GM19238 (cell line): ENCODE data around the gene RAD51B.
A peak's percentile ranks its signal among the peaks of the same experiment; 100 is the strongest.
"Not testable (repeated sequence)": the region's sequence is repeated elsewhere in the genome, so short reads cannot be mapped to it uniquely, and the experiment has no call there.

Source experiments
- DNase-seq: peaks from one replicate; pipeline ENCODE4 v3.0.0; 2011; ENCODE audit warnings: low spot score; ENCODE audit not compliant: insufficient read length

The RAD51B gene

DNA sequence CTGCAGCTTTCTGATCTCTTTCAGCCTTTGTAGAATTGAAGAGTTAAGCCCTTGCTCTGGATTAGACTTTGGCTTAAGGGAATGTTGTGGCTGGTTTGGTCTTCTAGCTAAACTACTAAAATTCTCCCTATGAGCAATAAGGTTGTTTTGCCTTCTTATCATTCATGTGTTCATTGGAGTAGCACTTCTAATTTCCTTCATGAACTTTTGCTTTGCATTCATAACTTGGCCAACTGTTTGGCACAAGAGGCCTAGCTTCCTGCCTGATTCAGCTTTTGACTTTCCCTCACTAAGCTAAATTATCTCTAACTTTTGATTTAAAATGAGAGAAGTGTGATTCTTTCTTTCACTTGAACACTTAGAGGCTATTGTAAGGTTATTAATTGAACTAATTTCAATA, 384.3 kb downstream of the RAD51B start:
- DNase-seq: no peak

DNA sequence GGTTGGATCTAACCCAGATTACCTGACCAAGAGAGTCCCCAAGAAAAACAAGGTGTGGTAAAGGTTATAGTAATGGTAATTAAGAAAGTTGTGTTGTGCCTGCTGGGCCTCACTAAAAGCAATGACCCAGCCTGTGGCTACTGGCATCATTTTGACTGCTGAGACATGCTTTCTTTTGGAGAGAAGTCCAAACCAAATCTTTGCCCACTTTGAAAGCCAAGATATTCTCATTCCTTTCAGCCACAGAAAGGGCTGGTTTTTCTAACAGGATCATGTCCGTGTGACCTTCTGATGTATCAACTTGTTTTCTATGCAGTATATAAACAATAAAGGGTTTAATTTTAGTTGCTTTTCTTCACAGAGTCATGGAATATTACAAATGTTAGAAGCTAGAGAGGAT, 388.6 kb downstream of the RAD51B start:
- DNase-seq: no peak

DNA sequence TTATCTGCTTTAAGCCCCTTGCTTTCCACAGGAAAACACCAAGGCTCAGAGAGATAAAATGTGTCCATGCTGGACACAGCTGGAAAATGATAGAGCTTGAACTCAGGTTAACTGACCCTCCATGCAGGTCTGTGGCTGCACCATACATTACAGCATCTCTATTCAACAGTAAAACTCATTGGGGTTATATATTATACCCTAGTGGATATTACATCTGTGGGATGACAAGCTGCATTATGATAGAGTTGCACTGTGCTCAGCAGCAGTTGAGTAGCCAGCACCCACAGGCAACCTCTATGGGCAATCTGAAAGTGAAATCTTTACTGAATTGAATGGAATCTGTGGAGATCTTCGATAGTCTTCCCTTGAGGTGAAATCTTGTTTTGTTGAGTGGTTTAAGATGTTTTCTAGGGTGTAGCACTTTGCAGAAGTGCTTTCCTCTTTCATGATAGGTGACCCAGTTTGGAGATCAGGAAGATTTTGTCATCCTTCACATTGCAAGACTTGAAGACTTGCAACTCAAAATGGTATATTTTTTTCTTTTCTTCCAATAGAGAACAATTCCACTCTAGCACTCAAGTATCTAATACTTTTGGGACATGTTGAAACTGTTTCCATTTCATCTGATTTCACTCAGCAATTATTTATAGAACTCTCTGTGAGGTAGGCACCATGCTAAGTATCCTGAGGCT, 389.2 kb downstream of the RAD51B start:
- no peak for DNase-seq

DNA sequence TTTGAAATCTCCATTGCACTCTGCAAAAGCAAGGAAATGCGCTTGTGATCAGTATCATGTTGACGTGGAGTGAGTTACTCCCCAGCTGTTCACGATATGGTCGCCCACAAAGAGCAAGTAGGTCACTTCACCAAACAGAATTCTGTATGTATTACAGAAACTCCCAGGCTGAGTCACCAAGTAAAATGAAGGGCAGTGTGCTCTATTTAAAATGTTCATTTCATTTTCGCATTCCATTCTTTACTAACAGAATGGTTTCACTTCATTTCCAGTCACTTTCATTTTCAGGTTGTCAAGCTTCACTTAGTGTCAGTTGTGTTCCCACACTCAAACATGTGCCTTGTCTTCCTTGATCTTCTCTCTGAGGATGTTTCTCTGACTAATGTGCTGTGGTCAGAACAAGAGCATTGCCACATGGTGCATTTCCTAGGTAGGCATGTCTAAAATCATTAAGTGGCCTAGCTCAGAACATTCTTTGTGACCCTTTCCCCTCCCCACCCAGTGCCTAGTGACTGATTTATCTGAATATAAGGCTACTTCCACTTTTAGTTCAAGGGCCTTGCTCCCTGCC, 391.2 kb downstream of the RAD51B start:
- DNase-seq: peak; percentile 35

DNA sequence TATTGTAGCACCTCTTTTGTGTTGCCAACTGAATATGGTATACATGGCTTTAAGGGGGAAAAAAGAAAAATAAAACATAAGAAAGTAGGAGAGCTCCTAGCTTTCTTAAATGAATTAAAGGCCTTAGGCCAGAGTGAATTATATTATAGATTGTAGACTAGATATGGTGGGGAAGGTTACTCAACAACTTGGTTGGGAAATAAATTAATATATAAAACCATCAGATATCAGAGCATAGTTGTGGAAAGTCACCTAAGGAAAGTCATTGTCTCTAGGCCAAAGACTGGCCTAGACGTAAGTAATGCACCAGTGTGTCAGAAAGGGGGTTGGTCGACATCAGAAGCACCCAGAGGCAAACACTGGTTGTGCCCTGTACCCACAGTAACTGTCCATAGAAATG, 391.8 kb downstream of the RAD51B start:
- no peak for DNase-seq

DNA sequence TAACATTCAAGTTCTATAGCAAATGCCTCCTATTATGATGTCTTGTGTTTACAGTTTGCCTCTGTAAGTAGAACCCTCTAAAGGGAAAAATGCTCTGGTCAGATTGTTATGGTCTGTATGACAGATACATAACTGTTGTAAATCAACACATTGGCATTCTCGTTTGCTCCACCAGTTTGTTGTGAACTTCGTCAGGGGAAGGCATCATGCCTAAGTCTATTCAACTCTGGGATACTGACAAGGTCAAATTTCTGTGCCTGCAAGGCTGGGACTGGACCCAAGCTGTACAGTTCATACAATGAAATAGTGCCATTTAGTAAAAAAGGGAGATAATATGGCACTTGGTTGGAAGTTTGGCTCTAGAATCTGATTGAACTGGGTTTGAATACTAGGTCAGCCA, 392.3 kb downstream of the RAD51B start:
- no peak for DNase-seq

DNA sequence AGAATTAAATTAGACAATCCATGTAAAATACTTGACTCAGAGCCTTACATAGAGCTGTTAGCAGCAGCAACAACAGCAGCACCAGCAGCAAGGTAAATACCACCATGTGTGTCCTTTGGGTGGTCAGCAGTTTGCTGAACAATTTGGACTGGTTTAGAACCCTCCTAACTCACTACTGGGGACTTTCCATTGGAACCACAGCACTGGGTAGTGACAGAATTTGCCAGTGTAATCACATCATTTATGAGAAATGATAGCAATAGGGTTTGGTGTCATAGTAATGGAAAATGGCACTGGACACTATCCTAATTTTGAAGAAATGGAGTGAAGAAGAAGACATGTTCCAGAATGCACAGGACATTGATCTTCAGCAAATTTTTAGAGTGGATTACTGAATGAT, 392.8 kb downstream of the RAD51B start:
- no peak for DNase-seq

DNA sequence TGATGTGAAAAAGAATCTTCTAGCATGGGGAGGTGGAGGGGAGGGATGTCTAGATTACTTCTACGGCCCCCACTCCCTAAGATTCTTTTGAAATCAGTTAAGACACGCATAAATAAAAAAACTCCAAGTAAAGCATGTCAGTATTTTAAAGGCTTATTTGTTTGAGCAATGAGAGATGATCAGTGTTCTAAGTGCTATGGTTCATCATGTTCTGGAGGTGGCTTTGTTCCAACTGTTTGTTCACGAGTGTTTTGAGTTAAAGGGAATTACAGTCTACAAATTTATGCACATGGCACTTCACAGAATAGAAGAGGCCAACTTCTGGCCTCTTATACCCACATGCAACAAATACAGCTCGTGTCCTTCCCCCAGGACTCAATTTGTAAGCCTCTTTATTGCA, 394.9 kb downstream of the RAD51B start:
- no peak for DNase-seq

DNA sequence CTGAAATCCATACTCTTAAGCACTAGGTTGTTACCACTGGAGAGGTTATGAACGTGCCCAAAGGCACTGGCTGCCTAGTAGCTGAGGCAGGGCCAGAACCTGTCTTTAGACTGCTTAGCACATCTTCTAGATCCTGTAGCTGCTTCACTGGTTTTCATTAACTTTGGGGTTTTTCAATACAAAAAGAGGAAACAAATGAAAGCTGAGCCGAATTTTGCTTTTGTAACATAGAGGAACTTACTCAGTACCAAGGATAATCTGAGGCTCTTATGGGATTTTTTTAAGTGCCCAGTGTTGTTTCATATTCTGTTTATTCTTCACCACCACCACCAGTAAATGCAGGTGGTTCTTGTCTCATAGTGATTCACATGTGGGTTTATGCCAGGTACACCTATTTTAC, 396.1 kb downstream of the RAD51B start:
- no peak for DNase-seq

DNA sequence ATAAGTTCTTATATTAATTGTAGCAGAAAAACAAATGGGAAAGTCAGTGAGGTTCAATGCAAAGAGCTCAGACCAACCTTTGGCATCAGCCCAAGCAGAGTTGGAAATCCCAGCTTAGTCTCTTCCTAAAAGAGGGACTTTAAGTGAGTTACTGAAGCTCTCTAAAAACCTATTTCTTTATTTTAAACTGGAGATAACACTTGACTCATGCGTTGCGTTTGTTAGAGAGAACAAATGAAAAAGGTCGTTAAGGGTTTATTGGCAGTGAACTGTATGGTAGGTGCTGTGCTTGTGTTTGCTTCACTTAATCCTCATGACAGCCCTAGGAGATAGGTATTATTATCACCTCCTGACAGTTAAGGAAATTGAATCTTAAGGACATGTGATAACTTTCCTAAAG, 396.5 kb downstream of the RAD51B start:
- DNase-seq: no peak

DNA sequence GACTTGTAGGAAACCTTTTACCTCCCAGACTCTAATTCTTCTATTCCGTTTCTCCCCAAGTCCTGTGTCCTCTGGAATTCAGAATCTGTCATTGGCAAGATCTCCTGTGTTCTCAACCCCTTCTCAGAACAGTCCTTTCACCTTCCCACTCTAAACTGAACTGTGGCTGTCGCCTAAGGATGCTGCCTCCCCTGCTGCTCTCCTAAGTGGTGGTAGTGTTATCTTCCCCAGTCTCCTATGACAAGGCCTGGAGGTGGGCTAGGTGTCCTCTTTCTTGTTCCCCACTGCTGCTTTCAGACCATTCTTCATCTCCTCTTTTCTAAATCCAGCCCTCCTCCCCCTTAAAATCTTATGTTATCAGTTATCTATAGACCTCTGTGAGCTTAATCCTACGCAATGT, 397.4 kb downstream of the RAD51B start:
- no peak for DNase-seq

DNA sequence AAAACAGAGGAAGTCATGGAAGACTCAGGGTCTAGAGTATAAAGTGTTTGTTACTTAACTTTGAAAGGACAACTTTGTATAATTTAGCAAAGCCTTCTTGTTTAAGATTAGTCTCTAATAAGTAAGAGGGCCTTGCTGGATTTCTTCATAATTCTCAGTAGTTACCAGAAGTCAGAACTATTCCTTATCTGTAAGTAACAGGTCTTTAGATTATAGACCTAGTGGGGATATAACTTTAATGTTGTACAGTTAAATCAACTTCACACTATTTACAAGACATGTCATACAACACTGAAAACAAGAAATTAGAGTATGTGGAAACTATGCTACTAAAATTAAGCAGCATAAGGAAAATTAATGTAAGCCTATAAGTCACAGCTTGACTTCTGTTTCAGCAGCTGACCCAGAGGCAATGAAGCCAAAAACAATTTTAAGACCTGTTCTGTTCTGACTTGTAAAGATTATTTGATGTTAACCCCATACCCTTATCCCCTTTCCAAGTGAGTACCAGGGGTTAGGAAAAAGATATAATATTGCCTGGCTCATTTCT, 398.3 kb downstream of the RAD51B start:
- DNase-seq: no peak

DNA sequence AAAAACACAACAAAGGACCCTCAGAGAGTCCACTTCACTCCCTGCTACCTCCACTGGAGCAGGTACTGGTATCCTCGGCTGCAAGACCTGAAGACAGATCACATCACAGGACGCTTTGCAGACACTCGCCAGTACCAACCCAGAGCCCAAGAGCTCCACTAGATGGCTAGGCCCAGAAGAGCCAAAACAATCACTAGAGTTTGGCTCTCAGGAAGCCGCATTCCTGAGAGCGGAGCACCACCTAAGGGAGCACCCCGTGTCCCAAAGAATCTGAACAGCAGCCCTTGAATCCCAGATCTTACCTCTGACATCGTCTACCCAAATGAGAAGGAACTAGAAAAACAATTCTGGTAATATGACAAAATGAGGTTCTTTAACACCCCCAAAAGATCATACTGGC, 399.8 kb downstream of the RAD51B start:
- no peak for DNase-seq

DNA sequence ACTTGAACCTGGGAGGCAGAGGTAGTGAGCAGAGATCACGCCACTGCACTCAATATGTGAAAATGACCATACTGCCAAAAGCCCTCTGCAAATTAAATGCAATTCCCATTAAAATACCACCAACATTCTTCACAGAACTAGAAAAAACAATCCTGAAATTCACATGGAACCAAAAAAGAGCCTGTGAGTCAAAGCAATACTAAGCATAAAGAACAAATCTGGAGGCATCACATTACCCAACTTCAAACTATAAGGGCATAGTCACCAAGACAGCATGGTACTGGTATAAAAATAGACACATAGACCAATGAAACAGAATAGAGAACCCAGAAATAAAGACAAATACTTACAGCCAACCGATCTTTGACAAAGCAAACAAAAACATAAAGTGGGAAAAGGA, 401.5 kb downstream of the RAD51B start:
- not testable (repeated sequence) for DNase-seq

DNA sequence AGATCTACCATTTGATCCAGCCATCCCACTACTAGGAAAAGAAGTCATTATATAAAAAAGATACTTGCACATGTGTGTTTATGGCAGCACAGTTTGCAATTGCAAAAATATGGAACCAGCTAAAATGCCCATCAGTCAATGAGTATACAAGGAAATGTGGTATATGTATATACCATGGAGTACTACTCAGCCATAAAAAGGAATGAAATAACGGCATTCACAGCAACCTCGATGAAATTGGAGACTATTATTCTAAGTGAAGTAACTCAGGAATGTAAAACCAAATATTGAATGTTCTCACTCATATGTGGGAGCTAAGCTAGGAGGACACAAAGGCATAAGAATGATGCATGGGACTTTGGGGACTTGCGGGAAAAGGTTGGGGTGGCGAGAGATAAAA, 402.6 kb downstream of the RAD51B start:
- no peak for DNase-seq

DNA sequence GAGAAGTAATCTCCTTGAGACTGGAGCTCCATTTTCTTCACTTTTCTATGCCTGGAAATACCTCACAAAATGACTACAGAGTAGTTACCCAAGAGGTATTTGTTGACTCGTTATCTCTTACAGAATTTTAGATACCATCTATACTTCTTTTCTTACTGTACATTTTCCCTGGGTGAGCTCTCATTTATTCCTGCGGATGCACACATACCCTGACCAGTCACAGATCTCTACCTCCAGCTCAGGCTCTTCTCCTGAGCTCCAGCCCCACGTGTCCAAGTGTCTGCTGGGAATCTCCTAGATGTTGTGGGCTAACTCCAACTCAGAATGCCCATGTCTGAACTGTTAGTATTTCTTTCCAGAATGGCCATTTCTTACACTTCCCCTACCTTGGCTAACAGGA, 403.1 kb downstream of the RAD51B start:
- DNase-seq: no peak

DNA sequence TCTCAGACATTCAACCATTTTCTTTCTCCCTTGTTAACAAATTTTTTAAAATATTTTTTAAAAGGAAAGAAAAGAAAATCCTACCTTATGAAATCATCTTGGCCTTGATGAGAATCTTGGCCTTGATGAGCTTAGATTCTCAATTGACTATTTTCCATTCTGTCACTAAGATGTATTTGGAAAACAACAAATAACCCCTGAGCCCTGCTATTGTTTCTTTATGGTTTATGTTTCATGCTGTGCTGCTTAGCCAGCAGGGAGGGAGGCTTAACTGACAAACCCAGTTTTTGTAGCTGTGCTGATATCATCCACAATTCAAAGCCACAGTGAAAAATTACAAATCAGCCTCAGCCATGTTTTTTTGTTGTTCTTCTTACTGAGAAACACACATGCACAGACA, 404.1 kb downstream of the RAD51B start:
- no peak for DNase-seq

DNA sequence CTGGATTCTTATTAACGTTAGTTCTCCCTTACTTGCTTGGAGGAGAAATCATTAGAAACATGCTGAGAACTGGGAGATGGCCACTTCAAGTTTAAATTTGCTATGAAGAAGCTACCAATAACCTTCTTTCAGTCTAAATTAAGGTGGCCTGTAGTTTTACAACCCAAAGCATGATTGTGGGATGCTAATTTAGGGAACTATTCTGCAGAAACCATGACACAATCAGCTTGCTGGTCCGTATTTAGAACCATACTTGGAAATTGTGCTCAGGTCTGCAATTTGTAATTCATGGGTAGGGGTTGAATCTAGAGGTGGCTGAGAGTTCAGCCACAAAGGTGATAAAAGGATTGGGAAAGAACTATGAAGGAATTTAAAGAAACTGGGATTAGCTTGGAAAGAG, 405.7 kb downstream of the RAD51B start:
- no peak for DNase-seq

DNA sequence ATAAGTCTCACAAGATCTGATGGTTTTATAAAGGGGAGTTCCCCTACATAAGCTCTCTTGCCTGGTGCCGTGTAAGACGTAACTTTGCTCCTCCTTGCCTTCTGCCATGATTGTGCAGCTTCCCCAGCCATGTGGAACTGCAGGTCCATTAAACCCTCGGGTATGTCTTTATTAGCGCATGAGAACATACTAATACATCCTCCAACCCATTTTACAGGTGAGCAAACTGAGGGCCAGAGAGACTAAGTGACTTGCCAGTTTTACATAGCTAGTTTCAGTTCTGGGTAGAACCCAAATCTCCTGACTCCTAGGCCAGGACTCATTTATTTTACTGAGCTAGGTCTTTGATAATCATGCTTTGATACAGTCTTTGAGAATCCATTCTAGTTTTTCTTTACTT, 406.9 kb downstream of the RAD51B start:
- no peak for DNase-seq

DNA sequence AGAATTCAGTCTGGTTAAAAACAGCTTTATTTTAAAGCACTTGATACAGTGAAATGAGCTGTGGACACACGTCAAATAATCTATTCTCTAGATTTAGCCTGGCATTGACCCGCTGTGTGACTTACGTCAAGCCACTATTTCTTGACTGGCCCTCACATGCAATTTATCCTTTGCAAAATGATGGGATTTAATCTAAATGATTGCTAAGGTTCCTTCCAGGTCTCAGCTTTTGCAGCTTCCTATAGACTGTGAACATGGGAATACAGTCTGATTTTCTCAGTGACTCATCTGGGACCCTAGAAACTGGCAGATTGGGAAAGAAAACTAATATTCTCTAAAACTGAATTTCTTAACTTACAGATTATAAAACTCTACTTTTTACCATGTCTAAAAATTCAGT, 409.1 kb downstream of the RAD51B start:
- DNase-seq: no peak

DNA sequence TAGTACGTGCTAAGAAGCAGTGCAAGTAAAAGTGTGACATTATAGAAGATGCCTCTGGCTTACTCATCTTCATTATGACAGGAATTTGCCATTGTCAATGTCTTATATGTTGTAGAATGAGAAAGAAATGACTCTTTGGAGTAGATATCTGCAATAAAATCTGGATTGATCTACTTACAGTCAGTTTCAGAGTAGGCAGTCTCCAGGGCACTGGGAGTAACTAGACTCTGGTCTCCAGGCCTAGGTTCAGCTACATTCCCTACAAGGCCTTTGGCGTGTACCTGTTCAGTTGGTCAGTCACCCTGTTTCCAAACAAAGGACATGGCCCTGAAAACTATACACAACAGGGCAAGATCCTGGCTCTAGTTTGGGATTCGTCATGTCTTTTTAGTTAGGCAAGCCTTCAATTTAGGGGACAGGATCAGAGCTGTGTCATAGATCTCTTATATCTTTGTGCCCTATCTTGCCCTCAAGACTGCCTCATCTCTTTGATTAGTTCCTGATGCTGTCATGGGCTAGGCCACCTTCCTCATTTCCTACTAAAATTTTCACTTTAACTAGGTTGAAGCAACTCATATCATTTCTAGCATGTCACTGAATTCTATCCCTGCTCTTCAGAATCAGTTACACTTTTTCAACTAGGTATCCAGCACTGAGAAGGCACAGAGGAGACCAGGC, 410.0 kb downstream of the RAD51B start:
- no peak for DNase-seq

DNA sequence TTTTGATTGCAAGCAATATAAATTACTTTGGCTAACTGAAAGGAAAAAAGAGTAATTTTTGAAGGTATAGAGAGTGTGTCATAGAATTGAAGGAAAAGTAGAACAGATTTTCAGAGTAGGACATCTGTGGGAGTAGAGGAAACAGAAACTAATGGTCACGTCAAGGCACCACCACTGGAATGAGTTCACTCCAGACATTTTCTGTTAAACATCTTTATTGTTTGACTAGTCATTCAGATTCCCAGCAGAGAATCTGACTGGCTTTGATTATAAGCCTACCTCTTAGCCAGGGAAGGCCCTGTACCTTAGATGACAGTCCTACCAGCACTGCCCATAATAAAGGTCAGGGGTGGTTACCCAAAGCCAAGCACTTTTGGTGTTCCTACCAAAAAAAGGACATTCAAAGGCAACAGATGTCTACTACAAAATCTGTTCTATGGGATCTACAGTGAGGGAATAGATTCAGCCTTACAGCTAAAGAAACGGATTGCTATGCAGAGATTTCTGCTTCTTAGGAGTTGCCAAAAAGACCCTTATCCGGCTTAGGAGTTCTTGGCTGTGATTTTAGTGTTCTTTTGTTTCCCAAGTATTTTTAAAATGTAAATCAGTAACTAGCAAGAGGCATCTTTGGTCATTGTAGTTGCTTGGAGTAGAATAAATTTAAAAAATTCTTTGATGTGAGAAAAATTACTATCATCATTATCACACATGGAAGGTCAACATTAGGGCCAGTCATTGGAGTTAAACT, 410.8 kb downstream of the RAD51B start:
- no peak for DNase-seq
